ENCODE data around the gene CEP170. TPM values are rescaled to one million over a fixed set of nuclear protein-coding genes. Genes with fewer than 3 reads are reported as not detected.
"Not testable (repeated sequence)": the region's sequence is repeated elsewhere in the genome, so short reads cannot be mapped to it uniquely, and the experiment has no call there.

The CEP170 gene
- polyA plus RNA-seq, 1 experiment, result 108 TPM

GRCh38 chr1:243197524-243197923, 57.6 kb downstream of the CEP170 start:
- H3K4me3 ChIP-seq (ENCODE audit: low read depth, low read length); DNase-seq (ENCODE audit: low read depth, low spot score); POLR2A ChIA-PET; CTCF ChIA-PET; H3K9me3 ChIP-seq (ENCODE audit: control insufficient read depth, insufficient read depth, low read length); H3K27me3 ChIP-seq (ENCODE audit: control insufficient read depth, insufficient read depth, low read length); H3K27ac ChIP-seq (ENCODE audit: low read depth, low read length): not testable (repeated sequence)

GRCh38 chr1:243193330-243193729, 61.8 kb downstream of the CEP170 start:
- H3K9me3 ChIP-seq (ENCODE audit: control insufficient read depth, insufficient read depth, low read length); H3K27ac ChIP-seq (ENCODE audit: low read depth, low read length); H3K27me3 ChIP-seq (ENCODE audit: control insufficient read depth, insufficient read depth, low read length); CTCF ChIA-PET; DNase-seq (ENCODE audit: low read depth, low spot score); POLR2A ChIA-PET; H3K4me3 ChIP-seq (ENCODE audit: low read depth, low read length): not testable (repeated sequence)

- H3K27ac ChIP-seq (ENCODE audit: low read depth, low read length); H3K27me3 ChIP-seq (ENCODE audit: control insufficient read depth, insufficient read depth, low read length); DNase-seq (ENCODE audit: low read depth, low spot score); CTCF ChIA-PET; POLR2A ChIA-PET; H3K9me3 ChIP-seq (ENCODE audit: control insufficient read depth, insufficient read depth, low read length); H3K4me3 ChIP-seq (ENCODE audit: low read depth, low read length): not testable (repeated sequence)
These were observed 68.7 kb downstream of the CEP170 start for GRCh38 chr1:243186201-243186995.

- H3K27ac ChIP-seq (ENCODE audit: low read depth, low read length); POLR2A ChIA-PET; H3K9me3 ChIP-seq (ENCODE audit: control insufficient read depth, insufficient read depth, low read length); CTCF ChIA-PET; H3K4me3 ChIP-seq (ENCODE audit: low read depth, low read length); DNase-seq (ENCODE audit: low read depth, low spot score); H3K27me3 ChIP-seq (ENCODE audit: control insufficient read depth, insufficient read depth, low read length): not testable (repeated sequence)
These were observed 70.3 kb downstream of the CEP170 start for GRCh38 chr1:243184787-243185186.

GRCh38 chr1:243183661-243184060, 71.4 kb downstream of the CEP170 start:
- POLR2A ChIA-PET; CTCF ChIA-PET; DNase-seq (ENCODE audit: low read depth, low spot score): not testable (repeated sequence)

GRCh38 chr1:243183176-243183575, 71.9 kb downstream of the CEP170 start:
- DNase-seq (ENCODE audit: low read depth, low spot score); H3K27me3 ChIP-seq (ENCODE audit: control insufficient read depth, insufficient read depth, low read length); H3K4me3 ChIP-seq (ENCODE audit: low read depth, low read length); H3K9me3 ChIP-seq (ENCODE audit: control insufficient read depth, insufficient read depth, low read length); H3K27ac ChIP-seq (ENCODE audit: low read depth, low read length); CTCF ChIA-PET; POLR2A ChIA-PET: not testable (repeated sequence)

More at GRCh38 chr1:243183661-243184060, 71.4 kb downstream of the CEP170 start:
- not testable (repeated sequence) for H3K4me3 ChIP-seq (ENCODE audit: low read depth, low read length); H3K27me3 ChIP-seq (ENCODE audit: control insufficient read depth, insufficient read depth, low read length); H3K27ac ChIP-seq (ENCODE audit: low read depth, low read length); H3K9me3 ChIP-seq (ENCODE audit: control insufficient read depth, insufficient read depth, low read length)

GRCh38 chr1:243179720-243180119, 75.4 kb downstream of the CEP170 start:
- ChIA-PET CTCF (no interaction called here), POLR2A (no interaction called here)
- no peak overlapping the region for H3K27ac ChIP-seq (ENCODE audit: low read depth, low read length)
- H3K4me3 ChIP-seq (ENCODE audit: low read depth, low read length), result no peak overlapping the region
- no peak for DNase-seq (ENCODE audit: low read depth, low spot score)
- no peak for TF ChIP-seq CTCF (IDR thresholded peaks at IDR 0.05; ENCODE audit: low read depth, low read length)
- H3K9me3 ChIP-seq (ENCODE audit: control insufficient read depth, insufficient read depth, low read length), result no peaks in the 10 kb centered on the region
- no peaks in the 10 kb centered on the region for H3K27me3 ChIP-seq (ENCODE audit: control insufficient read depth, insufficient read depth, low read length)

- H3K9me3 ChIP-seq (ENCODE audit: control insufficient read depth, insufficient read depth, low read length); POLR2A ChIA-PET; DNase-seq (ENCODE audit: low read depth, low spot score); H3K4me3 ChIP-seq (ENCODE audit: low read depth, low read length); H3K27me3 ChIP-seq (ENCODE audit: control insufficient read depth, insufficient read depth, low read length); H3K27ac ChIP-seq (ENCODE audit: low read depth, low read length); CTCF ChIA-PET: not testable (repeated sequence)
These were observed 77.3 kb downstream of the CEP170 start for GRCh38 chr1:243177792-243178191.

- H3K9me3 ChIP-seq (ENCODE audit: control insufficient read depth, insufficient read depth, low read length); H3K4me3 ChIP-seq (ENCODE audit: low read depth, low read length); POLR2A ChIA-PET; H3K27me3 ChIP-seq (ENCODE audit: control insufficient read depth, insufficient read depth, low read length); H3K27ac ChIP-seq (ENCODE audit: low read depth, low read length); DNase-seq (ENCODE audit: low read depth, low spot score): not testable (repeated sequence)
- CTCF ChIA-PET, result interaction anchor here (0.7 kb wide), 1 partner anchor 97 kb away, joined by 3 read pairs; no protein-coding TSS in a partner anchor
These were observed 81.2 kb downstream of the CEP170 start for GRCh38 chr1:243173758-243174369.

GRCh38 chr1:243164911-243165310, 90.2 kb downstream of the CEP170 start:
- CTCF ChIA-PET; POLR2A ChIA-PET; H3K9me3 ChIP-seq (ENCODE audit: control insufficient read depth, insufficient read depth, low read length); H3K4me3 ChIP-seq (ENCODE audit: low read depth, low read length); H3K27me3 ChIP-seq (ENCODE audit: control insufficient read depth, insufficient read depth, low read length); DNase-seq (ENCODE audit: low read depth, low spot score); H3K27ac ChIP-seq (ENCODE audit: low read depth, low read length): not testable (repeated sequence)

GRCh38 chr1:243150906-243151305, 104.2 kb downstream of the CEP170 start:
- DNase-seq (ENCODE audit: low read depth, low spot score); CTCF ChIA-PET; H3K4me3 ChIP-seq (ENCODE audit: low read depth, low read length); H3K9me3 ChIP-seq (ENCODE audit: control insufficient read depth, insufficient read depth, low read length); H3K27ac ChIP-seq (ENCODE audit: low read depth, low read length); H3K27me3 ChIP-seq (ENCODE audit: control insufficient read depth, insufficient read depth, low read length); POLR2A ChIA-PET: not testable (repeated sequence)
